ENCODE data around the gene PERCC1. TPM values are rescaled to one million over a fixed set of nuclear protein-coding genes. Genes with fewer than 3 reads are reported as not detected.

The PERCC1 gene
- total RNA-seq, 1 experiment from 2014 or later: not detected

DNA sequence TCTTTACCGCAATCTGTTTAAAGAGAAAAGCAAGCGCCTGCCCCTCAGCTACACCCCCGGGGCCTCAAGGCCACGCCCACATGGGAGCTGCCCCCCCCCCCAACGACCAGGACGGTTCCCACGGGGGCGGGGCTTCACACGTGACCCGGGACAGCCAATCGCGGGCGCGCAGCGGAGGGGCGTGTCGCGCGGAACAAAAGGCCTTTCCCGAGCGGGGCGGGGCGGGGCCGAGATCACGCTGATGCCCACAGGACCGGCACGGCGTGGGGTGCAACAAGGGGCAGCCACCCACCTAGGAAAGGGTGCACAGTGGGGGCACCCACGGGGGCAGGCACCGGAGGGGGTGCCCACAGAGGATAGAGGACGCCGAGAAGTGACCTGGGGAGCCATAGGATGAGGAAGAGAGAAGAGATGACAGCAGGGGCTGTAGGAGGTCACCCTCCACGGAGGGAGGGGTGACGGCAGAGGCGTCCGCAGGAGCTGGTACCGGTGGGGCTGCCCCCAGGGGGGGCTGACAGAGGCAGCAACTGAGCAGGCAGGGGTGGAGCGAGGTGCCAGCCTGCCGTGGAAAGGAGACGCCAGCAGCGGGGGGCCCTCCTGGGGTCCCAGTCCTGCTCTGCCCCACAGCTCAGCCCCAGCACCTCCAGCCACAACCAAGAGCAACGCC lies 22.6 kb upstream of the PERCC1 start:
- no peaks in the 10 kb centered on the region for H3K9me3 Mint-ChIP-seq
- POLR2A ChIA-PET: interaction anchor here (1.4 kb wide), 1 partner anchor 28 kb away, joined by 12 read pairs; no protein-coding TSS in a partner anchor
- no peaks in the 10 kb centered on the region for H3K27me3 Mint-ChIP-seq (ENCODE audit: low read depth)
- H3K27ac Mint-ChIP-seq: no peak overlapping the region
- ATAC-seq (peak; percentile 84), DNase-seq (ENCODE audit: low spot score) (peak; percentile 93)
- peak; percentile 98 for TF ChIP-seq SP1 (CRISPR knock-in tag; conservative IDR thresholded peaks at IDR 0.05)
- no peak for TF ChIP-seq ZNF317 (CRISPR knock-in tag; IDR thresholded peaks at IDR 0.05; ENCODE audit: borderline replicate concordance, low read depth)
- TF ChIP-seq RORB (CRISPR knock-in tag; IDR thresholded peaks at IDR 0.05): no peak
- 0 out of 2 replicates have a peak, but pooled peaks have one; percentile 34 for TF ChIP-seq FOXP1 (CRISPR knock-in tag; IDR thresholded peaks at IDR 0.05; ENCODE audit: borderline replicate concordance)
- TF ChIP-seq OVOL2 (CRISPR knock-in tag; IDR thresholded peaks at IDR 0.05; ENCODE audit: borderline replicate concordance): no peak
- TF ChIP-seq, protein P1, sequence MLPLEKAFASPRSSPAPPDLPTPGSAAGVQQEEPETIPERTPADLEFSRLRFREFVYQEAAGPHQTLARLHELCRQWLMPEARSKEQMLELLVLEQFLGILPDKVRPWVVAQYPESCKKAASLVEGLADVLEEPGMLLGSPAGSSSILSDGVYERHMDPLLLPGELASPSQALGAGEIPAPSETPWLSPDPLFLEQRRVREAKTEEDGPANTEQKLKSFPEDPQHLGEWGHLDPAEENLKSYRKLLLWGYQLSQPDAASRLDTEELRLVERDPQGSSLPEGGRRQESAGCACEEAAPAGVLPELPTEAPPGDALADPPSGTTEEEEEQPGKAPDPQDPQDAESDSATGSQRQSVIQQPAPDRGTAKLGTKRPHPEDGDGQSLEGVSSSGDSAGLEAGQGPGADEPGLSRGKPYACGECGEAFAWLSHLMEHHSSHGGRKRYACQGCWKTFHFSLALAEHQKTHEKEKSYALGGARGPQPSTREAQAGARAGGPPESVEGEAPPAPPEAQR (CRISPR knock-in tag; IDR thresholded peaks at IDR 0.05): no peak
- no peak for TF ChIP-seq IRF2 (CRISPR knock-in tag; IDR thresholded peaks at IDR 0.05; ENCODE audit: borderline replicate concordance, low read depth)
- TF ChIP-seq, protein P2, sequence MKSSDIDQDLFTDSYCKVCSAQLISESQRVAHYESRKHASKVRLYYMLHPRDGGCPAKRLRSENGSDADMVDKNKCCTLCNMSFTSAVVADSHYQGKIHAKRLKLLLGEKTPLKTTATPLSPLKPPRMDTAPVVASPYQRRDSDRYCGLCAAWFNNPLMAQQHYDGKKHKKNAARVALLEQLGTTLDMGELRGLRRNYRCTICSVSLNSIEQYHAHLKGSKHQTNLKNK (CRISPR knock-in tag; IDR thresholded peaks at IDR 0.05): no peak
- TF ChIP-seq, protein P3, sequence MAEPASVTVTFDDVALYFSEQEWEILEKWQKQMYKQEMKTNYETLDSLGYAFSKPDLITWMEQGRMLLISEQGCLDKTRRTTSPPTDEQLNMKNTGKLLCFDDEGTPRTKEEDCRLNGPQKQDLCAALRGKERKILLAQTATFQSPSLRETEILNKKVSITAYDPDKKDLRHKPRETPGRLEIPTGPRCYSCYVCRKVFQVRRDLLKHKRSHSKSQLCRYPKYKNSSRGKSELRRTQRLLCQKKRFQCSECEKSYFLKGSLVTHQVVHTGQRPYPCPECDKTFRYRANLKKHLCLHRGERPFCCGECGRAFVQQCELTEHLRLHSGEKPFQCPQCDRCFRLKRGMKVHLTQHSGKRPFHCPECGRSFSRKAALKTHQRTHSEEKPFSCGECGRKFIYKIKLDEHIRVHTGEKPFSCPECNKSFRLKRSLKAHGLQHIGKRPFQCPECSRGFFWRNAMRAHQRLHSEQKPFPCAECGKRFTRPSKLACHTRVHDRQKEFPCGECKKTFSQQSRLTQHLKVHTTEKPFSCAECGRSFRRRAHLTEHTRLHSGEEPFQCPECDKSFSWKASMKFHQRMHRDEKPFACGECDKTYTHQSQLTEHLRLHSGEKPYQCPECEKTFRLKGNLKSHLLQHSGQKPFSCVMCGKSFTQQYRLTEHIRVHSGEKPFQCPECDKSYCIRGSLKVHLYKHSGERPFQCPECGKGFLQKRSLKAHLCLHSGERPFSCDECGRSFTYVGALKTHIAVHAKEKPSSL (CRISPR knock-in tag; conservative IDR thresholded peaks at IDR 0.05): no peak
- TF ChIP-seq, protein P4, sequence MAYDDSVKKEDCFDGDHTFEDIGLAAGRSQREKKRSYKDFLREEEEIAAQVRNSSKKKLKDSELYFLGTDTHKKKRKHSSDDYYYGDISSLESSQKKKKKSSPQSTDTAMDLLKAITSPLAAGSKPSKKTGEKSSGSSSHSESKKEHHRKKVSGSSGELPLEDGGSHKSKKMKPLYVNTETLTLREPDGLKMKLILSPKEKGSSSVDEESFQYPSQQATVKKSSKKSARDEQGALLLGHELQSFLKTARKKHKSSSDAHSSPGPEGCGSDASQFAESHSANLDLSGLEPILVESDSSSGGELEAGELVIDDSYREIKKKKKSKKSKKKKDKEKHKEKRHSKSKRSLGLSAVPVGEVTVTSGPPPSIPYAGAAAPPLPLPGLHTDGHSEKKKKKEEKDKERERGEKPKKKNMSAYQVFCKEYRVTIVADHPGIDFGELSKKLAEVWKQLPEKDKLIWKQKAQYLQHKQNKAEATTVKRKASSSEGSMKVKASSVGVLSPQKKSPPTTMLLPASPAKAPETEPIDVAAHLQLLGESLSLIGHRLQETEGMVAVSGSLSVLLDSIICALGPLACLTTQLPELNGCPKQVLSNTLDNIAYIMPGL (CRISPR knock-in tag; IDR thresholded peaks at IDR 0.05): no peak
- no peak; the same call in 1 of the 2 replicates for TF ChIP-seq FOXK1 (CRISPR knock-in tag; IDR thresholded peaks at IDR 0.05)
- TF ChIP-seq, protein P5, sequence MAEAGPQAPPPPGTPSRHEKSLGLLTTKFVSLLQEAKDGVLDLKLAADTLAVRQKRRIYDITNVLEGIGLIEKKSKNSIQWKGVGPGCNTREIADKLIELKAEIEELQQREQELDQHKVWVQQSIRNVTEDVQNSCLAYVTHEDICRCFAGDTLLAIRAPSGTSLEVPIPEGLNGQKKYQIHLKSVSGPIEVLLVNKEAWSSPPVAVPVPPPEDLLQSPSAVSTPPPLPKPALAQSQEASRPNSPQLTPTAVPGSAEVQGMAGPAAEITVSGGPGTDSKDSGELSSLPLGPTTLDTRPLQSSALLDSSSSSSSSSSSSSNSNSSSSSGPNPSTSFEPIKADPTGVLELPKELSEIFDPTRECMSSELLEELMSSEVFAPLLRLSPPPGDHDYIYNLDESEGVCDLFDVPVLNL (CRISPR knock-in tag; IDR thresholded peaks at IDR 0.05; ENCODE audit: borderline replicate concordance, low read depth): no peak
- TF ChIP-seq NFYB (CRISPR knock-in tag; conservative IDR thresholded peaks at IDR 0.05; ENCODE audit: low read depth): peak; percentile 84
- TF ChIP-seq CREM (CRISPR knock-in tag; IDR thresholded peaks at IDR 0.05): no peak
- TF ChIP-seq, protein P6, sequence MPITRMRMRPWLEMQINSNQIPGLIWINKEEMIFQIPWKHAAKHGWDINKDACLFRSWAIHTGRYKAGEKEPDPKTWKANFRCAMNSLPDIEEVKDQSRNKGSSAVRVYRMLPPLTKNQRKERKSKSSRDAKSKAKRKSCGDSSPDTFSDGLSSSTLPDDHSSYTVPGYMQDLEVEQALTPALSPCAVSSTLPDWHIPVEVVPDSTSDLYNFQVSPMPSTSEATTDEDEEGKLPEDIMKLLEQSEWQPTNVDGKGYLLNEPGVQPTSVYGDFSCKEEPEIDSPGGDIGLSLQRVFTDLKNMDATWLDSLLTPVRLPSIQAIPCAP (CRISPR knock-in tag; IDR thresholded peaks at IDR 0.05): no peak
- TF ChIP-seq RELA (CRISPR knock-in tag; IDR thresholded peaks at IDR 0.05; ENCODE audit: borderline replicate concordance): no peak
- TF ChIP-seq, protein P7, sequence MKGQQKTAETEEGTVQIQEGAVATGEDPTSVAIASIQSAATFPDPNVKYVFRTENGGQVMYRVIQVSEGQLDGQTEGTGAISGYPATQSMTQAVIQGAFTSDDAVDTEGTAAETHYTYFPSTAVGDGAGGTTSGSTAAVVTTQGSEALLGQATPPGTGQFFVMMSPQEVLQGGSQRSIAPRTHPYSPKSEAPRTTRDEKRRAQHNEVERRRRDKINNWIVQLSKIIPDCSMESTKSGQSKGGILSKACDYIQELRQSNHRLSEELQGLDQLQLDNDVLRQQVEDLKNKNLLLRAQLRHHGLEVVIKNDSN (CRISPR knock-in tag; IDR thresholded peaks at IDR 0.05): peak; percentile 97
- TF ChIP-seq, protein P8, sequence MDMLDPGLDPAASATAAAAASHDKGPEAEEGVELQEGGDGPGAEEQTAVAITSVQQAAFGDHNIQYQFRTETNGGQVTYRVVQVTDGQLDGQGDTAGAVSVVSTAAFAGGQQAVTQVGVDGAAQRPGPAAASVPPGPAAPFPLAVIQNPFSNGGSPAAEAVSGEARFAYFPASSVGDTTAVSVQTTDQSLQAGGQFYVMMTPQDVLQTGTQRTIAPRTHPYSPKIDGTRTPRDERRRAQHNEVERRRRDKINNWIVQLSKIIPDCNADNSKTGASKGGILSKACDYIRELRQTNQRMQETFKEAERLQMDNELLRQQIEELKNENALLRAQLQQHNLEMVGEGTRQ (CRISPR knock-in tag; IDR thresholded peaks at IDR 0.05): peak; percentile 98
- TF ChIP-seq, protein P9, sequence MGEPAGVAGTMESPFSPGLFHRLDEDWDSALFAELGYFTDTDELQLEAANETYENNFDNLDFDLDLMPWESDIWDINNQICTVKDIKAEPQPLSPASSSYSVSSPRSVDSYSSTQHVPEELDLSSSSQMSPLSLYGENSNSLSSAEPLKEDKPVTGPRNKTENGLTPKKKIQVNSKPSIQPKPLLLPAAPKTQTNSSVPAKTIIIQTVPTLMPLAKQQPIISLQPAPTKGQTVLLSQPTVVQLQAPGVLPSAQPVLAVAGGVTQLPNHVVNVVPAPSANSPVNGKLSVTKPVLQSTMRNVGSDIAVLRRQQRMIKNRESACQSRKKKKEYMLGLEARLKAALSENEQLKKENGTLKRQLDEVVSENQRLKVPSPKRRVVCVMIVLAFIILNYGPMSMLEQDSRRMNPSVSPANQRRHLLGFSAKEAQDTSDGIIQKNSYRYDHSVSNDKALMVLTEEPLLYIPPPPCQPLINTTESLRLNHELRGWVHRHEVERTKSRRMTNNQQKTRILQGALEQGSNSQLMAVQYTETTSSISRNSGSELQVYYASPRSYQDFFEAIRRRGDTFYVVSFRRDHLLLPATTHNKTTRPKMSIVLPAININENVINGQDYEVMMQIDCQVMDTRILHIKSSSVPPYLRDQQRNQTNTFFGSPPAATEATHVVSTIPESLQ (CRISPR knock-in tag; IDR thresholded peaks at IDR 0.05): no peak
- no peak for TF ChIP-seq TP53 (CRISPR knock-in tag; IDR thresholded peaks at IDR 0.05)
- no peaks in the 10 kb centered on the region; the same call in 1 of the 2 replicates for H3K36me3 Mint-ChIP-seq
- H3K4me3 Mint-ChIP-seq: peak overlapping the region; percentile 72
- CTCF ChIA-PET: interaction anchor here (1.2 to 1.4 kb wide), 4 partner anchors 12 to 298 kb away, joined by 5 to 6 read pairs (median 6); partner anchors contain the start of genes MAPK8IP3 and UQCC4
- H3K4me1 Mint-ChIP-seq: no peaks in the 10 kb centered on the region
